Endothelial cell of umbilical vein (primary cell): ENCODE results near the gene CSE1L. TPM values are rescaled to one million over a fixed set of nuclear protein-coding genes. Genes with fewer than 3 reads are reported as not detected.

Source experiments
- BruUV-seq: library from RNA; stranded (reverse); fragments of 400-500 nt; replicated peaks from 2 replicates; lab custom pipeline; 2021; lab: Mats Ljungman, UMichigan
- CTCF ChIA-PET: fragments of 300-600, 350-600 bp; sonication (Branson Sonifier 250); formaldehyde crosslinking; loops from one replicate; lab custom pipeline; 2021; ENCODE audit warnings: antibody characterized with exemption, inconsistent platforms; lab: Charles Lee
- POLR2A ChIA-PET: fragments of 300-600, 350-600 bp; sonication (Branson Sonifier 250); formaldehyde crosslinking; loops from one replicate; lab custom pipeline; 2021; ENCODE audit warnings: antibody characterized with exemption, inconsistent platforms; lab: Charles Lee
- DNase-seq: peaks from one replicate; pipeline ENCODE4 v3.0.0-alpha.2; 2011; ENCODE audit warnings: low read depth, low spot score
- FAIRE-seq: peaks from 2 replicates; lab custom pipeline; 2011; peaks lifted over from hg19 to GRCh38; lab: Jason Lieb, UNC
- H2AFZ ChIP-seq: 2 replicates; pipeline ENCODE4 v1.6.0; 2012; ENCODE audit warnings: low read depth, low read length, control low read depth, inconsistent platforms
- H3K27ac ChIP-seq: 2 replicates; pipeline ENCODE4 v1.5.1; 2011; ENCODE audit warnings: low read depth, mild to moderate bottlenecking, control low read depth, low read length, moderate library complexity; ENCODE audit not compliant: insufficient read depth
- H3K27me3 ChIP-seq, 2 experiments: 2 replicates each; pipeline versions ENCODE4 v1.6.0 to v1.6.1; 2011; ENCODE audit warnings: low read length in 2 of 2, mixed read lengths in 1 of 2; ENCODE audit not compliant: control insufficient read depth in 2 of 2, insufficient read depth in 2 of 2
- H3K36me3 ChIP-seq, 2 experiments: 2 replicates in 1 of 2; 3 replicates in 1 of 2; pipeline ENCODE4 v1.5.1; 2011; ENCODE audit warnings: low read length in 2 of 2, mild to moderate bottlenecking in 1 of 2, moderate library complexity in 1 of 2; ENCODE audit not compliant: control insufficient read depth in 2 of 2, insufficient read depth in 2 of 2; ENCODE audit errors: extremely low read depth in 1 of 2
- H3K4me1 ChIP-seq: 3 replicates; pipeline ENCODE4 v1.5.1; 2011; ENCODE audit warnings: mild to moderate bottlenecking, low read length; ENCODE audit not compliant: control insufficient read depth, insufficient read depth; ENCODE audit errors: extremely low read depth
- H3K4me2 ChIP-seq: 2 replicates; pipeline ENCODE4 v1.6.1; 2011; ENCODE audit warnings: low read length, control low read depth, mixed read lengths; ENCODE audit not compliant: insufficient read depth
- H3K4me3 ChIP-seq, 3 experiments: fragments of 200-600 bp in 1 of 3; sonication (generic), shearing (Covaris generic) in 1 of 3; replicated peaks in 1 of 3; 2 replicates each; pipeline ENCODE4 v1.5.1; 2011 to 2016; ENCODE audit warnings: control low read depth in 3 of 3, low read length in 3 of 3, mild to moderate bottlenecking in 2 of 3, inconsistent platforms in 1 of 3, low read depth in 1 of 3, moderate library complexity in 1 of 3; ENCODE audit not compliant: insufficient read depth in 1 of 3
- H3K79me2 ChIP-seq: 2 replicates; pipeline ENCODE4 v1.6.0; 2012; ENCODE audit warnings: low read length, inconsistent platforms; ENCODE audit not compliant: control insufficient read depth, insufficient read depth
- H3K9ac ChIP-seq: replicated peaks from 2 replicates; pipeline ENCODE3; 2011; ENCODE audit warnings: low read length, control low read depth; ENCODE audit not compliant: insufficient read depth; ENCODE audit errors: extremely low read depth
- H3K9me1 ChIP-seq: replicated peaks from 3 replicates; pipeline ENCODE4 v1.6.0; 2011; ENCODE audit warnings: mild to moderate bottlenecking, low read length; ENCODE audit not compliant: control insufficient read depth, insufficient read depth; ENCODE audit errors: extremely low read depth
- H3K9me3 ChIP-seq: replicated peaks from 2 replicates; pipeline ENCODE4 v1.5.1; 2012; ENCODE audit warnings: low read length, inconsistent platforms; ENCODE audit not compliant: control insufficient read depth, insufficient read depth
- H4K20me1 ChIP-seq: replicated peaks from 2 replicates; pipeline ENCODE3; 2011; ENCODE audit warnings: mild to moderate bottlenecking, low read length; ENCODE audit not compliant: control insufficient read depth, insufficient read depth; ENCODE audit errors: extremely low read depth
- POLR2A ChIP-seq: IDR thresholded peaks from 2 replicates; pipeline ENCODE4 v1.6.1; 2012; ENCODE audit warnings: low read depth, mild to moderate bottlenecking, control low read depth, low read length
- POLR2AphosphoS5 ChIP-seq: IDR thresholded peaks from 2 replicates; pipeline ENCODE4 v1.6.1; 2012; ENCODE audit warnings: low read depth, mild to moderate bottlenecking, control low read depth, low read length, moderate library complexity; ENCODE audit not compliant: insufficient read depth
- dilution Hi-C: fragments of 300-500 bp; cut with MboI; formaldehyde crosslinking; loops from one replicate; pipeline ENCODE4 v1.15.0; 2019; ENCODE audit warnings: low sequenced_read_pairs; ENCODE audit not compliant: extremely low pct_ligation_motif_present
- intact Hi-C: fragments of 100-400 bp; cut with micrococcal nuclease; formaldehyde crosslinking; loops from one replicate; pipeline ENCODE4 v1.10.0; 2022
- polyA plus RNA-seq, 4 experiments: library from polyadenylated mRNA; depleted of rRNA in 3 of 4; stranded (reverse) in 3 of 4; unstranded in 1 of 4; fragments of >200 nt; gene quantifications; 2 replicates each; pipeline versions ENCODE4 v1.2.1 to v1.2.3, GENCODE V29; 2011 to 2012; ENCODE audit warnings: missing spikeins in 1 of 4
- total RNA-seq: library from RNA; stranded (reverse); gene quantifications from 2 replicates; pipeline ENCODE4 v1.2.3, GENCODE V29; 2021
- TF ChIP-seq, protein P1 (sequence below): IDR thresholded peaks from 2 replicates; pipeline ENCODE4 v1.6.1; 2011; ENCODE audit not compliant: insufficient read depth, insufficient read length
- TF ChIP-seq, protein P2 (sequence below), 2 donors: IDR thresholded peaks; 1 replicate in 1 of 2; 2 replicates in 1 of 2; pipeline ENCODE4 v1.5.1; 2011; ENCODE audit warnings: low read length in 2 of 2, mild to moderate bottlenecking in 2 of 2, moderate library complexity in 2 of 2, control low read depth in 1 of 2, inconsistent platforms in 1 of 2, low read depth in 1 of 2; ENCODE audit not compliant: insufficient read depth in 1 of 2; ENCODE audit errors: extremely low read depth in 1 of 2

Gene CSE1L
- total and polyA plus RNA-seq, 2 donors (not counting 3 experiments of a cell fraction or from before 2014, with no cell fraction given) = 35.1 to 118 TPM

DNA sequence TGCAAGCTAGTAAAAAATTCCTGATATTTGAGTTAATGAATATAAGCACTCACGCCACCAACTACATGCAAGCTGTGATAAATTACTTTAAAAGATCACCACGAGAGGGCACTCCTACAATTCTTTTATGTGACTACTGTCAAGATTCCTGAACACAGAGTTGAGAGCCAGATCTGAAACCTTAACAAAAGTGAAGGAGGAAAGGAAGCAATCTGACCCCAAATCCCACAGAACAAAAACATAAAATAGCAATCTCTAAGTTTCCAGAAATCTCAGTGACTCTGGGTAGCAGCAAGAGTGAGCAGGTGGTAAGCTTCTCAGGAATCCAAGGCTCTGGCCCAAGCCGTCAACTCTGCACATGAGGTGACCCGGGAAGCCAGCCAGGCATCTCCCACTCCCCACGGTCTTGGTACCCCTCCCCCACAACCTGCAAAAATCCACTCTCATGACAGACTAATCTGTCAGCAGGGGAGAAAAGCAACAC is 86.9 kb downstream of the CSE1L start:
- Histone ChIP-seq H3K4me1 (no peaks in the 10 kb centered on the region), H2AFZ (no peak overlapping the region), H3K9ac (no peak overlapping the region), H3K9me1 (no peaks in the 10 kb centered on the region), H3K36me3 (peaks cover 10 to 11% of the 10 kb centered on the region in 2 experiments), H4K20me1 (no peaks in the 10 kb centered on the region), H3K27me3 (no peaks in the 10 kb centered on the region), H3K27ac (no peak overlapping the region), H3K4me2 (no peak overlapping the region), H3K79me2 (no peaks in the 10 kb centered on the region), H3K4me3 (no peak overlapping the region), H3K9me3 (no peaks in the 10 kb centered on the region)
- peak; percentile 76 for DNase-seq
- dilution Hi-C loops (loop anchor here (10.0 kb wide), 1 partner anchor 92 kb away; no protein-coding TSS in a partner anchor), intact Hi-C loops (loop anchor here (1.0 kb wide), 1 partner anchor 84 kb away; no protein-coding TSS in a partner anchor)
- peak; percentile 92 for FAIRE-seq
- ChIA-PET POLR2A (interaction anchor here (0.5 to 1.0 kb wide), 2 partner anchors 23 to 86 kb away, joined by 3 to 4 read pairs; partner anchors contain the start of gene DDX27), CTCF (interaction anchor here (0.6 to 4.3 kb wide), 26 partner anchors 10 to 170 kb away, joined by 3 to 170 read pairs (median 4); partner anchors contain the start of gene DDX27)
- no TSS peak for BruUV-seq
- TF ChIP-seq, protein P1, sequence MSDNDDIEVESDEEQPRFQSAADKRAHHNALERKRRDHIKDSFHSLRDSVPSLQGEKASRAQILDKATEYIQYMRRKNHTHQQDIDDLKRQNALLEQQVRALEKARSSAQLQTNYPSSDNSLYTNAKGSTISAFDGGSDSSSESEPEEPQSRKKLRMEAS = no peak
- TF ChIP-seq, protein P2, sequence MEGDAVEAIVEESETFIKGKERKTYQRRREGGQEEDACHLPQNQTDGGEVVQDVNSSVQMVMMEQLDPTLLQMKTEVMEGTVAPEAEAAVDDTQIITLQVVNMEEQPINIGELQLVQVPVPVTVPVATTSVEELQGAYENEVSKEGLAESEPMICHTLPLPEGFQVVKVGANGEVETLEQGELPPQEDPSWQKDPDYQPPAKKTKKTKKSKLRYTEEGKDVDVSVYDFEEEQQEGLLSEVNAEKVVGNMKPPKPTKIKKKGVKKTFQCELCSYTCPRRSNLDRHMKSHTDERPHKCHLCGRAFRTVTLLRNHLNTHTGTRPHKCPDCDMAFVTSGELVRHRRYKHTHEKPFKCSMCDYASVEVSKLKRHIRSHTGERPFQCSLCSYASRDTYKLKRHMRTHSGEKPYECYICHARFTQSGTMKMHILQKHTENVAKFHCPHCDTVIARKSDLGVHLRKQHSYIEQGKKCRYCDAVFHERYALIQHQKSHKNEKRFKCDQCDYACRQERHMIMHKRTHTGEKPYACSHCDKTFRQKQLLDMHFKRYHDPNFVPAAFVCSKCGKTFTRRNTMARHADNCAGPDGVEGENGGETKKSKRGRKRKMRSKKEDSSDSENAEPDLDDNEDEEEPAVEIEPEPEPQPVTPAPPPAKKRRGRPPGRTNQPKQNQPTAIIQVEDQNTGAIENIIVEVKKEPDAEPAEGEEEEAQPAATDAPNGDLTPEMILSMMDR (IDR thresholded peaks at IDR 0.05; ENCODE audit: extremely low read depth in 1 of 2, insufficient read depth in 1 of 2, low read depth in 1 of 2, low read length in 2 of 2) = peak; percentile 29 to 32

DNA sequence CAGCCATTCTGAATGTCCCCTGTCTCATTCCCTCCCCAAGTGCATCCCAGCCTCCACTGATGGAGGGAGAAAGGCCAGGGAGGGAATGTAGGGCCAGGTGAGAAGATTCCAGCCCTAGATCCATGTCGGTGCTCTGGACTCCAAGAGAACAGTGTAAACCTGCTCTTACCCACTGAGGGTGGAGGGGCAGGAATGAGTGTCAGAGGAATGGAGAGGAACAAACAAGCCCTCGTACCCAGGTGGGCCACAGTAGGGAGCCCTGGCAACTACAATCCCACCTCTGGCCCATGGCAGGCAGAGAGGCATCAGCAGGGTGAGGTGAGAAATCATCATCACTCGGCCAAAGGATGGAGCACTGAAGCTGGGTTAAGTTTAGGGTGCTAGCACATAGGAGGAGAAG is 87.5 kb downstream of the CSE1L start:
- H3K4me2 ChIP-seq = no peak overlapping the region
- no peaks in the 10 kb centered on the region for H3K9me1 ChIP-seq
- FAIRE-seq (no peak), DNase-seq (no peak)
- CTCF ChIA-PET = interaction anchor here (0.8 to 4.3 kb wide), 16 partner anchors 9 to 104 kb away, joined by 3 to 170 read pairs (median 6); partner anchors contain the start of gene DDX27
- no peak overlapping the region for H3K27ac ChIP-seq
- intact Hi-C loops = loop anchor here (1.0 kb wide), 1 partner anchor 84 kb away; no protein-coding TSS in a partner anchor
- H3K79me2 ChIP-seq = no peaks in the 10 kb centered on the region
- no peaks in the 10 kb centered on the region for H3K4me1 ChIP-seq
- no peak overlapping the region for H2AFZ ChIP-seq
- H4K20me1 ChIP-seq = no peaks in the 10 kb centered on the region
- TF ChIP-seq, protein P2 (IDR thresholded peaks at IDR 0.05; ENCODE audit: extremely low read depth in 1 of 2, insufficient read depth in 1 of 2, low read depth in 1 of 2, low read length in 2 of 2) = no peak
- TF ChIP-seq POLR2A (no peak), POLR2AphosphoS5 (no peak)
- dilution Hi-C loops = loop anchor here (10.0 kb wide), 1 partner anchor 91 kb away; no protein-coding TSS in a partner anchor
- H3K9ac ChIP-seq = no peak overlapping the region
- H3K27me3 ChIP-seq = no peaks in the 10 kb centered on the region
- POLR2A ChIA-PET = interaction anchor here (1.0 kb wide), 1 partner anchor 85 kb away, joined by 4 read pairs; the partner anchor contains the start of gene DDX27
- no TSS peak for BruUV-seq
- no peak overlapping the region for H3K4me3 ChIP-seq
- H3K36me3 ChIP-seq = peaks cover 10 to 11% of the 10 kb centered on the region in 2 experiments
- no peaks in the 10 kb centered on the region for H3K9me3 ChIP-seq
